Measurements from ENCODE around the gene RASAL2.

DNA sequence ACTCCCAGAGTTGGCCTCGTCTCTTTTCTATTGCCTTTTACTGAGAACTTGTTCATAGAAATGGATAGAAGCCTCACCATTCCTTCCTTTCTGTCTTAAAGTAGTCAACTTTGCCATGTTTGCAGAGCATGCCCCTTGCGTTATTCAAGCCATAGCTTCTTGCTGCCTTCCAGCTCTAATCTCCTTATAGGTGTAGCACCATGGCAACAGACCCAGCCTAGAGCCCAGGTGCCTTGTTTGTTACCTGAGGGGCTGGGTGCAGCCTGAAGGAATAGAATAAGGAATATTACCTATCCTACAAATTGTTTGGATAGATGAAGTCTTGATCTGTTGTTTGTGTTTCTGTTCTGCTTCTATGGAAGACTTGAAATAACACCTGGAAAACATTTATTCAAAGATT lies 343.0 kb downstream of the RASAL2 start:
- TF ChIP-seq CTCF (IDR thresholded peaks at IDR 0.05), result no peak
- no peak for TF ChIP-seq ZFX (IDR thresholded peaks at IDR 0.05; ENCODE audit: borderline replicate concordance)

All from 22Rv1 (cell line).